B cell (primary cell): ENCODE measurements around the gene CAPN9. TPM values are rescaled to one million over a fixed set of nuclear protein-coding genes. Genes with fewer than 3 reads are reported as not detected.

Source experiments
- ATAC-seq: fragments of 200-7000 bp; cut with Tn5 transposase; one replicate; pipeline ENCODE4 v1.10.0; 2021; ENCODE audit warnings: low read depth, mild to moderate bottlenecking, moderate number of reproducible peaks, moderate library complexity
- CTCF ChIA-PET: fragments of 350-600 bp; sonication (Branson Sonifier 250); formaldehyde crosslinking; loops from one replicate; lab custom pipeline; 2021; ENCODE audit warnings: antibody characterized with exemption, inconsistent platforms; lab: Charles Lee
- POLR2A ChIA-PET: fragments of 350-600 bp; sonication (Branson Sonifier 250); formaldehyde crosslinking; loops from one replicate; lab custom pipeline; 2021; ENCODE audit warnings: antibody characterized with exemption; lab: Charles Lee
- DNase-seq: peaks from one replicate; pipeline ENCODE4 v3.0.0; 2013
- H2AFZ ChIP-seq: 2 replicates; pipeline ENCODE4 v1.6.1; 2012; ENCODE audit warnings: mild to moderate bottlenecking, low read depth, low read length; ENCODE audit not compliant: insufficient read depth, poor library complexity, severe bottlenecking
- H3K27ac ChIP-seq, 2 donors: 1 replicate in 1 of 2; 2 replicates in 1 of 2; pipeline ENCODE4 v1.5.1; 2012 to 2013; ENCODE audit warnings: low read length in 2 of 2, mild to moderate bottlenecking in 2 of 2, moderate library complexity in 1 of 2
- H3K27me3 ChIP-seq, 4 experiments: fragments of 200-600 bp in 1 of 4; sonication (generic) in 1 of 4; replicated peaks in 1 of 4; 1 replicate in 2 of 4; 2 replicates in 2 of 4; pipeline versions ENCODE4 v1.6.1 to v1.7.0; 2013 to 2016; ENCODE audit warnings: low read length in 3 of 4, mild to moderate bottlenecking in 2 of 4, mixed read lengths in 1 of 4, moderate library complexity in 1 of 4; ENCODE audit not compliant: insufficient read depth in 4 of 4, control insufficient read depth in 3 of 4; ENCODE audit errors: control extremely low read depth in 1 of 4
- H3K36me3 ChIP-seq, 2 experiments: replicated peaks in 1 of 2; 1 replicate in 1 of 2; 2 replicates in 1 of 2; pipeline versions ENCODE4 v1.6.1 to v1.7.1; 2013; ENCODE audit warnings: low read length in 1 of 2; ENCODE audit not compliant: insufficient read depth in 2 of 2, control insufficient read depth in 1 of 2; ENCODE audit errors: control extremely low read depth in 1 of 2, extremely low read depth in 1 of 2
- H3K4me1 ChIP-seq, 2 donors: fragments of 200-600 bp in 1 of 2; sonication (generic) in 1 of 2; 1 replicate in 1 of 2; 2 replicates in 1 of 2; pipeline versions ENCODE4 v1.5.1 to v1.6.1; 2013 to 2017; ENCODE audit warnings: low read length in 2 of 2; ENCODE audit not compliant: control insufficient read depth in 2 of 2, insufficient read depth in 2 of 2
- H3K4me2 ChIP-seq: replicated peaks from 2 replicates; pipeline ENCODE3; 2012; ENCODE audit warnings: mild to moderate bottlenecking, low read depth, low read length; ENCODE audit not compliant: poor library complexity, severe bottlenecking
- H3K4me3 ChIP-seq, 5 experiments: fragments of 200-600 bp in 1 of 5; sonication (generic) in 1 of 5; 1 replicate in 3 of 5; 2 replicates in 2 of 5; pipeline versions ENCODE4 v1.5.1 to v1.7.0; 2011 to 2016; ENCODE audit warnings: low read length in 4 of 5, mild to moderate bottlenecking in 4 of 5, low read depth in 2 of 5, control low read depth in 1 of 5, moderate library complexity in 1 of 5; ENCODE audit not compliant: insufficient read depth in 1 of 5; ENCODE audit errors: control extremely low read depth in 1 of 5, extremely low read depth in 1 of 5
- H3K79me2 ChIP-seq: fragments of 200-600 bp; sonication (generic); one replicate; pipeline ENCODE4 v1.6.0; 2016; ENCODE audit warnings: low read length; ENCODE audit not compliant: control insufficient read depth, insufficient read depth
- H3K9ac ChIP-seq: fragments of 200-600 bp; sonication (generic); 2 replicates; pipeline ENCODE4 v1.6.1; 2017; ENCODE audit warnings: mild to moderate bottlenecking, low read length, moderate library complexity
- H3K9me3 ChIP-seq, 3 donors: one replicate each; pipeline versions ENCODE4 v1.6.1 to v1.7.1; 2013; ENCODE audit warnings: low read length in 2 of 3; ENCODE audit not compliant: control insufficient read depth in 2 of 3, insufficient read depth in 1 of 3; ENCODE audit errors: control extremely low read depth in 1 of 3
- H4K20me1 ChIP-seq: 2 replicates; pipeline ENCODE4 v1.6.0; 2012; ENCODE audit warnings: mild to moderate bottlenecking, low read length; ENCODE audit not compliant: insufficient read depth, control insufficient read depth, poor library complexity, severe bottlenecking
- H3K27ac Mint-ChIP-seq: one replicate; pipeline ENCODE4 v1.8.0; 2021; ENCODE audit warnings: mixed read lengths
- H3K27me3 Mint-ChIP-seq: one replicate; pipeline ENCODE4 v1.8.0; 2021; ENCODE audit warnings: mixed read lengths
- H3K4me1 Mint-ChIP-seq: one replicate; pipeline ENCODE4 v1.8.0; 2021; ENCODE audit warnings: mixed read lengths
- H3K4me3 Mint-ChIP-seq: one replicate; pipeline ENCODE4 v1.8.0; 2021; ENCODE audit warnings: mixed read lengths
- H3K9me3 Mint-ChIP-seq: one replicate; pipeline ENCODE4 v1.8.0; 2022; ENCODE audit warnings: mixed read lengths; ENCODE audit not compliant: insufficient read depth
- CTCF ChIP-seq: fragments of 200-600 bp; IDR thresholded peaks from one replicate; pipeline ENCODE4 v1.8.0; 2022; ENCODE audit warnings: antibody characterized with exemption, mild to moderate bottlenecking
- EZH2 ChIP-seq: IDR thresholded peaks from 2 replicates; pipeline ENCODE4 v1.6.1; 2012; ENCODE audit warnings: borderline replicate concordance, low read depth, mild to moderate bottlenecking, moderate library complexity, low read length; ENCODE audit not compliant: insufficient read depth, poor library complexity, severe bottlenecking
- WGBS: methylation state at CpG from one replicate; pipeline ENCODE4 v1.1.5; 2013; ENCODE audit warnings: missing lambda C conversion rate; ENCODE audit not compliant: insufficient coverage; 5-methylcytosine and 5-hydroxymethylcytosine counted together
- intact Hi-C: fragments of 100-400 bp; cut with micrococcal nuclease; formaldehyde crosslinking; loops from one replicate; pipeline ENCODE4 v1.10.0; 2022
- polyA plus RNA-seq: library from polyadenylated mRNA; depleted of rRNA; stranded (reverse); fragments of >200 nt; gene quantifications from 2 replicates; pipeline ENCODE4 v1.2.3, GENCODE V29; 2012
- total RNA-seq, 2 donors: library from RNA; stranded (reverse); fragments of 120-200 nt in 1 of 2; gene quantifications; 1 replicate in 1 of 2; 2 replicates in 1 of 2; pipeline versions ENCODE4 v1.2.3 to v1.2.4, GENCODE V29; 2013 to 2022

The CAPN9 gene
- total and polyA plus RNA-seq, 2 donors (not counting 1 experiment from before 2014, with no cell fraction given): not detected

- no peak overlapping the region for H3K27ac ChIP-seq
- H3K27me3 ChIP-seq: no peaks in the 10 kb centered on the region
- Mint-ChIP-seq H3K4me1 (no peaks in the 10 kb centered on the region), H3K27ac (no peak overlapping the region), H3K9me3 (peaks cover 9% of the 10 kb centered on the region), H3K27me3 (peaks cover 15% of the 10 kb centered on the region), H3K4me3 (no peak overlapping the region)
- no peaks in the 10 kb centered on the region for H3K36me3 ChIP-seq
- H2AFZ ChIP-seq: no peak overlapping the region
- TF ChIP-seq EZH2 (no peak), CTCF (no peak)
- ChIA-PET POLR2A (no interaction called here), CTCF (no interaction called here)
- no peaks in the 10 kb centered on the region for H4K20me1 ChIP-seq
- ATAC-seq (no peak), DNase-seq (no peak)
- H3K4me2 ChIP-seq: no peak overlapping the region
- H3K9ac ChIP-seq: no peak overlapping the region
- H3K4me3 ChIP-seq: no peak overlapping the region
- H3K79me2 ChIP-seq: no peaks in the 10 kb centered on the region
- WGBS: 60% methylated on average over 1 of the region's 5 CpGs
- H3K9me3 ChIP-seq: peaks cover 0 to 5% (median 0%) of the 10 kb centered on the region in 3 donors
- no peaks in the 10 kb centered on the region for H3K4me1 ChIP-seq
- intact Hi-C loops: no loop called here
Observed at GRCh38 chr1:230827801-230828200, 80.6 kb downstream of the CAPN9 start.

GRCh38 chr1:230828421-230828820 is 81.2 kb downstream of the CAPN9 start:
- H3K36me3 ChIP-seq: no peaks in the 10 kb centered on the region
- no peak overlapping the region for H3K9ac ChIP-seq
- no peak overlapping the region for H3K4me2 ChIP-seq
- POLR2A ChIA-PET: no interaction called here
- peaks cover 21% of the 10 kb centered on the region for H3K27me3 Mint-ChIP-seq
- DNase-seq: no peak
- CTCF ChIA-PET: no interaction called here
- 83% methylated on average over 3 of the region's 4 CpGs for WGBS
- no peaks in the 10 kb centered on the region for H3K4me1 ChIP-seq
- H3K4me3 Mint-ChIP-seq: no peak overlapping the region
- no peaks in the 10 kb centered on the region for H3K4me1 Mint-ChIP-seq
- TF ChIP-seq CTCF (no peak), EZH2 (no peak)
- no peak overlapping the region for H3K27ac Mint-ChIP-seq
- no peaks in the 10 kb centered on the region for H4K20me1 ChIP-seq
- peaks cover 9% of the 10 kb centered on the region for H3K9me3 Mint-ChIP-seq
- H3K79me2 ChIP-seq: no peaks in the 10 kb centered on the region
- intact Hi-C loops: no loop called here
- no peaks in the 10 kb centered on the region for H3K27me3 ChIP-seq
- H2AFZ ChIP-seq: no peak overlapping the region
- peaks cover 0 to 5% (median 1%) of the 10 kb centered on the region in 3 donors for H3K9me3 ChIP-seq
- ATAC-seq: no peak
- no peak overlapping the region for H3K4me3 ChIP-seq
- no peak overlapping the region for H3K27ac ChIP-seq
